DOHH2 (cell line): ENCODE measurements around the gene PLAAT3.
"Not testable (repeated sequence)": the region's sequence is repeated elsewhere in the genome, so short reads cannot be mapped to it uniquely, and the experiment has no call there.

Source experiments
- H3F3A ChIP-seq: fragments of 200-600 bp; sonication (generic), shearing (Covaris generic); 2 replicates; pipeline ENCODE4 v1.6.0; 2016; ENCODE audit warnings: antibody characterized with exemption, mild to moderate bottlenecking; ENCODE audit not compliant: control insufficient read depth, insufficient read depth
- H3K27ac ChIP-seq: fragments of 200-600 bp; sonication (generic); 2 replicates; pipeline ENCODE4 v1.5.1; 2014; ENCODE audit warnings: low read depth, mild to moderate bottlenecking, low read length, moderate library complexity
- H3K27me3 ChIP-seq: fragments of 200-600 bp; sonication (generic); 2 replicates; pipeline ENCODE4 v1.6.1; 2014; ENCODE audit warnings: mild to moderate bottlenecking, low read length, mixed read lengths; ENCODE audit not compliant: control insufficient read depth
- H3K36me3 ChIP-seq: fragments of 200-600 bp; sonication (generic); 2 replicates; pipeline ENCODE4 v1.6.1; 2014; ENCODE audit warnings: mild to moderate bottlenecking, low read length, moderate library complexity, mixed read lengths; ENCODE audit not compliant: control insufficient read depth
- H3K4me1 ChIP-seq: fragments of 200-600 bp; sonication (generic); 2 replicates; pipeline ENCODE4 v1.6.1; 2014; ENCODE audit warnings: mild to moderate bottlenecking, low read length, mixed read lengths; ENCODE audit not compliant: control insufficient read depth
- H3K4me2 ChIP-seq: fragments of 200-600 bp; sonication (generic); 2 replicates; pipeline ENCODE4 v1.6.0; 2014; ENCODE audit warnings: mild to moderate bottlenecking, low read length, moderate library complexity
- H3K4me3 ChIP-seq: fragments of 200-600 bp; sonication (generic); 2 replicates; pipeline ENCODE4 v1.5.1; 2014; ENCODE audit warnings: mild to moderate bottlenecking, low read length, mixed read lengths
- H3K79me2 ChIP-seq: fragments of 200-600 bp; sonication (generic); 2 replicates; pipeline ENCODE4 v1.6.1; 2014; ENCODE audit warnings: mild to moderate bottlenecking, low read length, mixed read lengths; ENCODE audit not compliant: control insufficient read depth
- H3K9me2 ChIP-seq: fragments of 200-600 bp; sonication (generic); replicated peaks from 2 replicates; pipeline ENCODE4 v1.6.1; 2014; ENCODE audit warnings: mild to moderate bottlenecking, low read length, mixed read lengths; ENCODE audit not compliant: control insufficient read depth
- H3K9me3 ChIP-seq: fragments of 200-600 bp; sonication (generic); 2 replicates; pipeline ENCODE4 v1.6.1; 2014; ENCODE audit warnings: antibody characterized with exemption, low read length, mixed read lengths; ENCODE audit not compliant: control insufficient read depth, insufficient read depth
- H4K20me1 ChIP-seq: fragments of 200-600 bp; sonication (generic); 2 replicates; pipeline ENCODE4 v1.6.0; 2014; ENCODE audit warnings: low read depth, mild to moderate bottlenecking, antibody characterized with exemption, low read length, moderate library complexity; ENCODE audit not compliant: control insufficient read depth, insufficient read depth
- CTCF ChIP-seq: fragments of 200-600 bp; sonication (generic); IDR thresholded peaks from one replicate; pipeline ENCODE4 v1.5.1; 2014; ENCODE audit warnings: antibody characterized with exemption, mild to moderate bottlenecking, low read depth, low read length; ENCODE audit not compliant: poor library complexity, severe bottlenecking
- EZH2phosphoT487 ChIP-seq: fragments of 200-600 bp; sonication (generic); IDR thresholded peaks from 2 replicates; pipeline ENCODE4 v1.6.1; 2017; ENCODE audit warnings: borderline replicate concordance, mild to moderate bottlenecking, antibody characterized with exemption, low read length, moderate library complexity, mixed read lengths

PLAAT3 gene

GRCh38 chr11:63549411-63549810, 64.8 kb downstream of the PLAAT3 start:
- Histone ChIP-seq H3K4me1 (peaks cover 20% of the 10 kb centered on the region), H3K79me2 (no peaks in the 10 kb centered on the region), H3K4me2 (no peak overlapping the region), H3K27ac (no peak overlapping the region), H3K9me3 (no peaks in the 10 kb centered on the region), H3K36me3 (no peaks in the 10 kb centered on the region), H3K4me3 (no peak overlapping the region), H3K27me3 (peaks cover 3% of the 10 kb centered on the region; the same call in 1 of the 2 replicates), H3K9me2 (no peaks in the 10 kb centered on the region), H4K20me1 (no peaks in the 10 kb centered on the region), H3F3A (no peaks in the 10 kb centered on the region)
- no peak for TF ChIP-seq CTCF

GRCh38 chr11:63548178-63548577, 66.1 kb downstream of the PLAAT3 start:
- Histone ChIP-seq H3K9me3 (no peaks in the 10 kb centered on the region), H3K79me2 (no peaks in the 10 kb centered on the region), H3K27ac (no peak overlapping the region), H3K4me2 (no peak overlapping the region), H3K36me3 (no peaks in the 10 kb centered on the region), H3F3A (no peaks in the 10 kb centered on the region), H3K27me3 (peaks cover 3% of the 10 kb centered on the region; the same call in 1 of the 2 replicates), H3K9me2 (no peaks in the 10 kb centered on the region), H3K4me3 (no peak overlapping the region), H4K20me1 (no peaks in the 10 kb centered on the region), H3K4me1 (peaks cover 10% of the 10 kb centered on the region)
- no peak for TF ChIP-seq CTCF
- no peak for TF ChIP-seq EZH2phosphoT487

GRCh38 chr11:63547061-63547460, 67.2 kb downstream of the PLAAT3 start:
- Histone ChIP-seq H3K79me2 (no peaks in the 10 kb centered on the region), H3K27me3 (peaks cover 3% of the 10 kb centered on the region; the same call in 1 of the 2 replicates), H4K20me1 (no peaks in the 10 kb centered on the region), H3K9me2 (no peaks in the 10 kb centered on the region), H3K4me2 (no peak overlapping the region), H3K27ac (no peak overlapping the region), H3K9me3 (no peaks in the 10 kb centered on the region), H3K36me3 (no peaks in the 10 kb centered on the region), H3K4me1 (0 out of 2 replicates have a peak, but pooled peaks cover 2% of the 10 kb centered on the region), H3F3A (no peaks in the 10 kb centered on the region), H3K4me3 (no peak overlapping the region)
- TF ChIP-seq EZH2phosphoT487 (no peak), CTCF (no peak)

- no peaks in the 10 kb centered on the region for H3K9me2 ChIP-seq
- H3K27me3 ChIP-seq = peaks cover 3% of the 10 kb centered on the region; the same call in 1 of the 2 replicates
- no peak overlapping the region for H3K4me2 ChIP-seq
- no peaks in the 10 kb centered on the region for H3F3A ChIP-seq
- H3K4me1 ChIP-seq = 0 out of 2 replicates have a peak, but pooled peaks cover 2% of the 10 kb centered on the region
- H3K27ac ChIP-seq = no peak overlapping the region
- H3K9me3 ChIP-seq = no peaks in the 10 kb centered on the region
- TF ChIP-seq EZH2phosphoT487 (no peak), CTCF (no peak)
- no peaks in the 10 kb centered on the region for H3K36me3 ChIP-seq
- H4K20me1 ChIP-seq = no peaks in the 10 kb centered on the region
- no peaks in the 10 kb centered on the region for H3K79me2 ChIP-seq
- H3K4me3 ChIP-seq = no peak overlapping the region
Observed at GRCh38 chr11:63543711-63544110, 70.5 kb downstream of the PLAAT3 start.

- not testable (repeated sequence) for H3K4me2 ChIP-seq, H3K79me2 ChIP-seq, H3K9me2 ChIP-seq, H3K4me1 ChIP-seq, H3K27me3 ChIP-seq, H3F3A ChIP-seq, H3K36me3 ChIP-seq, H3K27ac ChIP-seq, H4K20me1 ChIP-seq, H3K4me3 ChIP-seq, H3K9me3 ChIP-seq
Observed at GRCh38 chr11:63542506-63542905, 71.7 kb downstream of the PLAAT3 start.
